ENCODE measurements around the gene SUSD1. TPM values are rescaled to one million over a fixed set of nuclear protein-coding genes. Genes with fewer than 3 reads are reported as not detected.

Gene SUSD1
- total and polyA plus RNA-seq, 2 donors (not counting 1 experiment from before 2014, with no cell fraction given) = 5.7 to 7.5 TPM

DNA sequence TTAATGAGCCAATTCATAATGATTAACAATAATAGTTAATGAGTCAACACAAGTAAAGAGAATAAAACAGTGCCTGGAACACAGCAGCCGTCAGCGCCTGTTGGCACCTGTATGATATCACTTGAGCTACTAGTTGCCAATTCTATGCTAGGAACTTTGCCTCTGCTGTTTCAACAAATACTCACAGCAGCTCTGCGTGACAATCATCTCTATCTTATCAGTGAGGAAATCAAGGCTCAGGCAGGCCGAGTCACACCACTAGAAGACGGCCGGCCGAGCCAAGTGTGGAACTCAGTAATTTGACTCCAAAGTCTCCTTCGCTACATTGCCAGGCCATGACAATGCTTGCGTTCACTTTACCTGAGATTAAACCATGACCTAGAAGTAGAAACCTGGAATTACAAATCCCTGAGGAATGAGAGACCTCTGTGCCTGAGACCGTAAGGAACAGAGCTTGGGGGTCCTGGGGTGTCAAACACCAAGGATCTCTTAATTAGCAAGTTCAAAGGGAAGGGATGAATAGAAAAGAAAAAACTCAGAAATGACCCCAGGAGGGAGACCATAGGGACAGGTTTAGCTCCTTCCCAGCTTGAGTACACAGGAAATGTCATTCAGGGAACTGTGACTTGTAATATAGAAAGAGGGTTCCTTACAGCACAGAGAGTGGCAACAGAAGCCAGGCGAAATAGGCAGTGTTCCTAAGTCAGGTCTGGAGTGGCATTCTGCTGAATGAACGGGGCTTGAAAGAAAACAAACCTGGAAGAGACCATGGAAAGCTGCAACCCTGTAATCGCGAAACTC lies 109.1 kb downstream of the SUSD1 start:
- ChIA-PET CTCF (no interaction called here), POLR2A (no interaction called here)
- TF ChIP-seq, protein P1, sequence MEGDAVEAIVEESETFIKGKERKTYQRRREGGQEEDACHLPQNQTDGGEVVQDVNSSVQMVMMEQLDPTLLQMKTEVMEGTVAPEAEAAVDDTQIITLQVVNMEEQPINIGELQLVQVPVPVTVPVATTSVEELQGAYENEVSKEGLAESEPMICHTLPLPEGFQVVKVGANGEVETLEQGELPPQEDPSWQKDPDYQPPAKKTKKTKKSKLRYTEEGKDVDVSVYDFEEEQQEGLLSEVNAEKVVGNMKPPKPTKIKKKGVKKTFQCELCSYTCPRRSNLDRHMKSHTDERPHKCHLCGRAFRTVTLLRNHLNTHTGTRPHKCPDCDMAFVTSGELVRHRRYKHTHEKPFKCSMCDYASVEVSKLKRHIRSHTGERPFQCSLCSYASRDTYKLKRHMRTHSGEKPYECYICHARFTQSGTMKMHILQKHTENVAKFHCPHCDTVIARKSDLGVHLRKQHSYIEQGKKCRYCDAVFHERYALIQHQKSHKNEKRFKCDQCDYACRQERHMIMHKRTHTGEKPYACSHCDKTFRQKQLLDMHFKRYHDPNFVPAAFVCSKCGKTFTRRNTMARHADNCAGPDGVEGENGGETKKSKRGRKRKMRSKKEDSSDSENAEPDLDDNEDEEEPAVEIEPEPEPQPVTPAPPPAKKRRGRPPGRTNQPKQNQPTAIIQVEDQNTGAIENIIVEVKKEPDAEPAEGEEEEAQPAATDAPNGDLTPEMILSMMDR (IDR thresholded peaks at IDR 0.05) = no peak
- TF ChIP-seq EZH2 (IDR thresholded peaks at IDR 0.05; ENCODE audit: borderline replicate concordance, insufficient read depth, low read depth, low read length, poor library complexity, severe bottlenecking) = no peak
- Histone ChIP-seq H2AFZ (ENCODE audit: insufficient read depth, low read depth, low read length, poor library complexity, severe bottlenecking) (no peak overlapping the region), H3K9ac (ENCODE audit: low read length) (no peak overlapping the region), H3K79me2 (ENCODE audit: control insufficient read depth, insufficient read depth, low read length) (no peaks in the 10 kb centered on the region), H3K4me2 (replicated peaks; ENCODE audit: low read depth, low read length, poor library complexity, severe bottlenecking) (no peak overlapping the region), H4K20me1 (ENCODE audit: control insufficient read depth, insufficient read depth, low read length, poor library complexity, severe bottlenecking) (no peaks in the 10 kb centered on the region), H3K9me3 (ENCODE audit: control extremely low read depth in 1 of 3, control insufficient read depth in 2 of 3, insufficient read depth in 1 of 3, low read length in 2 of 3) (peaks cover 0 to 7% (median 0%) of the 10 kb centered on the region in 3 donors), H3K27ac (ENCODE audit: low read length in 2 of 2) (no peak overlapping the region), H3K4me1 (ENCODE audit: control insufficient read depth in 2 of 2, insufficient read depth in 2 of 2, low read length in 2 of 2) (peaks cover 30 to 53% of the 10 kb centered on the region in 2 donors), H3K27me3 (replicated peaks in 1 of 4; ENCODE audit: control extremely low read depth in 1 of 4, control insufficient read depth in 3 of 4, insufficient read depth in 4 of 4, low read length in 3 of 4) (no peaks in the 10 kb centered on the region), H3K36me3 (replicated peaks in 1 of 2; ENCODE audit: control extremely low read depth in 1 of 2, control insufficient read depth in 1 of 2, extremely low read depth in 1 of 2, insufficient read depth in 2 of 2, low read length in 1 of 2) (no peaks in the 10 kb centered on the region), H3K4me3 (ENCODE audit: control extremely low read depth in 1 of 5, extremely low read depth in 1 of 5, insufficient read depth in 1 of 5, low read depth in 2 of 5, low read length in 4 of 5) (no peak overlapping the region)
- Mint-ChIP-seq H3K27ac (no peak overlapping the region), H3K9me3 (ENCODE audit: insufficient read depth) (no peaks in the 10 kb centered on the region), H3K27me3 (no peaks in the 10 kb centered on the region), H3K4me1 (peaks cover 64% of the 10 kb centered on the region), H3K4me3 (no peak overlapping the region)
- 98% methylated on average over 11 of the region's 14 CpGs for WGBS (ENCODE audit: insufficient coverage)
- ATAC-seq (ENCODE audit: low read depth) = no peak
- intact Hi-C loops (cut with micrococcal nuclease) = loop anchor here (10.0 kb wide), 1 partner anchor 51 kb away; no protein-coding TSS in a partner anchor
- DNase-seq = no peak

DNA sequence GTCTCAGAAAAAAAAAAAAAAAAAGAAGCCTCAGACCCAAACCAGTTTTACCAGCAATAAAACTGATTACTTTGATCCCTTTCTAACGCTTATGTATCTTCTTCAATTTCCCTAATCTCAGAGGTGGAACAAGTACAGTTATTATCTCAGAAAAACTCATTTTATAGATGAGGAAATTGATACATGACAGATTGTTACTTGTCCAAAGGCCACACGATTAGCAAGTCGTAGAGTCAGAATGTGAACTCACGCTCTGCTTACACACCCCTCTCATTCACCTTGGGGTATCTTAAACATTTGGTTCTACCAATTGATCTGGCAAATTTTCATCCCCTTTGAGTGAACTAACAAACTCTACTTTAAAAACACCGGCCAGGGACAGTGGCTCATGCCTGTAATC lies 110.2 kb downstream of the SUSD1 start:
- no peak overlapping the region for H3K4me2 ChIP-seq (replicated peaks; ENCODE audit: low read depth, low read length, poor library complexity, severe bottlenecking)
- ChIA-PET CTCF (interaction anchor here (1.2 kb wide), 1 partner anchor 10 kb away, joined by 7 read pairs; no protein-coding TSS in a partner anchor), POLR2A (no interaction called here)
- Mint-ChIP-seq H3K27me3 (no peaks in the 10 kb centered on the region), H3K9me3 (ENCODE audit: insufficient read depth) (no peaks in the 10 kb centered on the region), H3K4me3 (no peak overlapping the region), H3K27ac (no peak overlapping the region), H3K4me1 (peaks cover 68% of the 10 kb centered on the region)
- peaks cover 25 to 53% of the 10 kb centered on the region in 2 donors for H3K4me1 ChIP-seq (ENCODE audit: control insufficient read depth in 2 of 2, insufficient read depth in 2 of 2, low read length in 2 of 2)
- 97% methylated on average over 4 of the region's 5 CpGs for WGBS (ENCODE audit: insufficient coverage)
- TF ChIP-seq, protein P1 (IDR thresholded peaks at IDR 0.05) = no peak
- TF ChIP-seq EZH2 (IDR thresholded peaks at IDR 0.05; ENCODE audit: borderline replicate concordance, insufficient read depth, low read depth, low read length, poor library complexity, severe bottlenecking) = no peak
- no peaks in the 10 kb centered on the region for H3K27me3 ChIP-seq (replicated peaks in 1 of 4; ENCODE audit: control extremely low read depth in 1 of 4, control insufficient read depth in 3 of 4, insufficient read depth in 4 of 4, low read length in 3 of 4)
- no peak overlapping the region for H3K27ac ChIP-seq (ENCODE audit: low read length in 2 of 2)
- intact Hi-C loops (cut with micrococcal nuclease) = loop anchor here (10.0 kb wide), 1 partner anchor 50 kb away; no protein-coding TSS in a partner anchor
- no peak overlapping the region for H2AFZ ChIP-seq (ENCODE audit: insufficient read depth, low read depth, low read length, poor library complexity, severe bottlenecking)
- H3K9ac ChIP-seq (ENCODE audit: low read length) = no peak overlapping the region
- DNase-seq (no peak), ATAC-seq (ENCODE audit: low read depth) (no peak)
- H4K20me1 ChIP-seq (ENCODE audit: control insufficient read depth, insufficient read depth, low read length, poor library complexity, severe bottlenecking) = no peaks in the 10 kb centered on the region
- no peaks in the 10 kb centered on the region for H3K79me2 ChIP-seq (ENCODE audit: control insufficient read depth, insufficient read depth, low read length)
- H3K36me3 ChIP-seq (replicated peaks in 1 of 2; ENCODE audit: control extremely low read depth in 1 of 2, control insufficient read depth in 1 of 2, extremely low read depth in 1 of 2, insufficient read depth in 2 of 2, low read length in 1 of 2) = no peaks in the 10 kb centered on the region
- peaks cover 0 to 7% (median 0%) of the 10 kb centered on the region in 3 donors for H3K9me3 ChIP-seq (ENCODE audit: control extremely low read depth in 1 of 3, control insufficient read depth in 2 of 3, insufficient read depth in 1 of 3, low read length in 2 of 3)
- no peak overlapping the region for H3K4me3 ChIP-seq (ENCODE audit: control extremely low read depth in 1 of 5, extremely low read depth in 1 of 5, insufficient read depth in 1 of 5, low read depth in 2 of 5, low read length in 4 of 5)

Data from B cell (primary cell).